ENCODE data around the gene USP24.
"Not testable (repeated sequence)": the region's sequence is repeated elsewhere in the genome, so short reads cannot be mapped to it uniquely, and the experiment has no call there.

USP24 gene

GRCh38 chr1:55026682-55027081 lies 188.5 kb downstream of the USP24 start:
- not testable (repeated sequence) for DNase-seq

- DNase-seq: not testable (repeated sequence)
These were observed 191.0 kb downstream of the USP24 start for GRCh38 chr1:55024163-55024562.

GRCh38 chr1:55021942-55022546 lies 193.1 kb downstream of the USP24 start:
- peak; percentile 82 for DNase-seq

- DNase-seq: no peak
These were observed 196.8 kb downstream of the USP24 start for GRCh38 chr1:55018395-55018794.

Measured in NCI-H69 (cell line).